NCI-H345 (cell line): ENCODE results near the gene NPIPA3.
"Not testable (repeated sequence)": the region's sequence is repeated elsewhere in the genome, so short reads cannot be mapped to it uniquely, and the experiment has no call there.

Experiments
- DNase-seq: peaks from one replicate; lab custom pipeline; 2025; lab: John Stamatoyannopoulos, UW

NPIPA3 gene

DNA sequence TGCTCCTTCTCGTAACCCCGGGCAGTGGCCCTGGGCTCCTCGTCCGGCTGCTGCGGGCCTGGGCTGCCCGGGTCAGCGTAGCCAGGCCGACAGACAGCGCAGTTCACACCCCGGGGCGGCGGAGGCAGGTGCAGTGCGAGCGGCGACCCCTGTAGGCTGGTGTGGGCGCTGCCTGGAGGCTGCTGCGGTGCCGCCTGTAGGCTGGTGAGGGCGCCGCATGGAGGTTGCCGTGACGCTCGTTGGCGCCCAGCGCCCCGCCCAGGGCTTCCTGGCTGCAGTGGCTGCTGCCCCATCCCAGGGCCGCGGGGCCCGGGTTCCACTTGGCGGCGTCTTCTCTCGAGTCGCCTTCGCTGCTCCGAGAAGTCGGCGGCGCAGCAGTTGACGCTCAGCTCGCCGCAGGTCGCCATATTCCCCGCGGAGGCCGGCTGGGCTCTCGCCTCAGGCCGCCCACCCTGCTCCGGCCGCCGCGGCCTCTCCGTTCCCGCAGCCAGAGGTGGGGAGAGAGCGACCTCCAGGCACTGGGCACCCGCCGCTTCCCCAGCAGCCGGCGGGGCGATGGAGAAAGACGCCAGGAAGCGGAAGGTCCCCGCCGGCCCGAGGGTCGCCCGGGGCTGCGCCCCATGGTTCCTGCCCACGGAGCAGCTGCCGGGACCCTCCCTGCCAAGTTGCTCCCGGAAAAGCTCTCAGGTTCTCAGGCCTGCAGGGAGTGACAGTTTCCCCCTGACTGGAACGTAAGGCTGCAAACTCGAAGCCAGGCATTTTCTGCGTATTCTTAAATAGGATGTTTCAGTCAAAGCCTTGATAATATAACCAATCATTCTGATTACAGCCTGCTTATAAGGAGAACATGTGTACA is 39.3 kb downstream of the NPIPA3 start, which contains the start of gene NPIPA2:
NPIPA2 (plus strand) TSS at position 261 of the 856 bp plus-strand sequence. CDS start 5,533 bp downstream, outside the sequence.
- not testable (repeated sequence) for DNase-seq

DNA sequence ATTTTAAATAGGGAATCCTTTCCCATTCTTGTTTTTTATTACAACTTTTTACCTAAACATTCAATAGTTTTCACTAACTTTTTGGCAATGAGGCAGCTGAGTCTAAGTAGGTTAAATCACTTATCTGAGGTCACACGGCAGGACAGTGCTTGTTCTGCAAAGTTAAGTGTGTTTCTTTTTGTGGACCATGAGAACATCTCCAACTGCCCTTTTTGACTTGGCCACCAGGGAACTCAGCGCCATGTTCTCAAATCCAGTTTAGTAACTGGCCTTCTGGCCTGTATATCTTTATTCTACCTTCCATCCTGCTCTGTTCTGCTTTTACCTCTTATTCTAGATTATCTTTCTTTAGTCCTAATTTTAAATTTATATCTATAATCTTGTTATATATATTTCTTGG is 70.4 kb downstream of the NPIPA3 start:
- DNase-seq = not testable (repeated sequence)

DNA sequence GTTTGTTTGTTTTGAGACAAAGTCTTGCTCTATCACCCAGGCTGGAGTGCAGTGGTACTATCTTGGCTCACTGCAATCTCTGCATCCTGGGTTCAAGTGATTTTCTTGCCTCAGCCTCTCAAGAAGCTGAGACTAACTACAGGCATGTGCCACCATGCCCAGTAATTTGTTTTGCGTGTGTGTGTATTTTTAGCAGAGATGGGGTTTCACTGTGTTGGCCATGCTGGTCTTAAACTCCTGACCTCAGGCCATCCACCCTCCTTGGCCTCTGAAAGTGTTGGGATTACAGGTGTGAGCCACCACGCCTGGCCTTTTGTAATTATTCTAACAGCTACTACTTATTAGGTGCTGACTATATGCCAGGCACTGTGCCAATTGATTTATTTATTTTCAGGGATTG is 72.4 kb downstream of the NPIPA3 start:
- DNase-seq = not testable (repeated sequence)
